ENCODE measurements around the gene CENPN.

CENPN gene

GRCh38 chr16:81006813-81007695 is at the start of gene CENPN, which contains the start of gene CMC2:
CENPN (plus strand) TSS chr16:81007214; CDS start chr16:81011940, 4,726 bp downstream.
CMC2 (minus strand) TSS chr16:81006885; CDS start chr16:80997394, 9,491 bp downstream.
- Histone ChIP-seq H3K9ac (ENCODE audit: low read length) (peak within 1 kb of the TSS; percentile 95), H3K27ac (ENCODE audit: low read depth, low read length) (peak within 1 kb of the TSS; percentile 92), H3K27me3 (ENCODE audit: low read length) (no peaks in the 10 kb centered on the region), H2AFZ (ENCODE audit: low read depth, low read length, severe bottlenecking) (peak within 1 kb of the TSS; percentile 86), H4K20me1 (ENCODE audit: low read depth, low read length) (peaks cover 31% of the 10 kb centered on the region), H3F3A (ENCODE audit: insufficient read depth) (peaks cover 10% of the 10 kb centered on the region; the same call in 1 of the 2 replicates), H3K4me2 (ENCODE audit: low read depth, low read length, poor library complexity, severe bottlenecking) (peak within 1 kb of the TSS; percentile 85), H3K9me3 (ENCODE audit: insufficient read depth, low read length) (no peaks in the 10 kb centered on the region), H3K9me2 (replicated peaks; ENCODE audit: insufficient read depth, low read length) (no peaks in the 10 kb centered on the region), H3K36me3 (ENCODE audit: low read length) (peaks cover 6% of the 10 kb centered on the region; the same call in 1 of the 2 replicates), H3K79me2 (ENCODE audit: insufficient read depth, low read length) (peaks cover 90% of the 10 kb centered on the region), H3K4me3 (ENCODE audit: insufficient read depth, low read length, poor library complexity, severe bottlenecking) (peak within 1 kb of the TSS; percentile 75)
- TF ChIP-seq EZH2phosphoT487 (conservative IDR thresholded peaks at IDR 0.05; ENCODE audit: low read length) (no peak), CTCF (IDR thresholded peaks at IDR 0.05; ENCODE audit: insufficient read depth, low read length, poor library complexity, severe bottlenecking) (no peak)

GRCh38 chr16:80958284-80958683 is 48.7 kb upstream of the CENPN start:
- Histone ChIP-seq H3K9me3 (ENCODE audit: insufficient read depth, low read length) (peaks cover 11% of the 10 kb centered on the region; the same call in 1 of the 2 replicates), H3K79me2 (ENCODE audit: insufficient read depth, low read length) (no peaks in the 10 kb centered on the region), H3K4me2 (ENCODE audit: low read depth, low read length, poor library complexity, severe bottlenecking) (no peak overlapping the region), H3F3A (ENCODE audit: insufficient read depth) (no peaks in the 10 kb centered on the region), H3K9ac (ENCODE audit: low read length) (no peak overlapping the region), H3K4me3 (ENCODE audit: insufficient read depth, low read length, poor library complexity, severe bottlenecking) (no peak overlapping the region), H3K27ac (ENCODE audit: low read depth, low read length) (no peak overlapping the region), H3K27me3 (ENCODE audit: low read length) (no peaks in the 10 kb centered on the region), H3K9me2 (replicated peaks; ENCODE audit: insufficient read depth, low read length) (no peaks in the 10 kb centered on the region), H2AFZ (ENCODE audit: low read depth, low read length, severe bottlenecking) (no peak overlapping the region), H4K20me1 (ENCODE audit: low read depth, low read length) (no peaks in the 10 kb centered on the region), H3K36me3 (ENCODE audit: low read length) (peaks cover 3% of the 10 kb centered on the region; the same call in 1 of the 2 replicates)
- TF ChIP-seq EZH2phosphoT487 (conservative IDR thresholded peaks at IDR 0.05; ENCODE audit: low read length) (no peak), CTCF (IDR thresholded peaks at IDR 0.05; ENCODE audit: insufficient read depth, low read length, poor library complexity, severe bottlenecking) (no peak)

- Histone ChIP-seq H3K9me2 (replicated peaks; ENCODE audit: insufficient read depth, low read length) (no peaks in the 10 kb centered on the region), H3K36me3 (ENCODE audit: low read length) (peaks cover 3% of the 10 kb centered on the region; the same call in 1 of the 2 replicates), H3K27ac (ENCODE audit: low read depth, low read length) (no peak overlapping the region), H3K4me3 (ENCODE audit: insufficient read depth, low read length, poor library complexity, severe bottlenecking) (no peak overlapping the region), H3K9me3 (ENCODE audit: insufficient read depth, low read length) (peaks cover 10% of the 10 kb centered on the region; the same call in 1 of the 2 replicates), H4K20me1 (ENCODE audit: low read depth, low read length) (no peaks in the 10 kb centered on the region), H3K27me3 (ENCODE audit: low read length) (no peaks in the 10 kb centered on the region), H3F3A (ENCODE audit: insufficient read depth) (no peaks in the 10 kb centered on the region), H2AFZ (ENCODE audit: low read depth, low read length, severe bottlenecking) (no peak overlapping the region), H3K9ac (ENCODE audit: low read length) (no peak overlapping the region), H3K79me2 (ENCODE audit: insufficient read depth, low read length) (no peaks in the 10 kb centered on the region), H3K4me2 (ENCODE audit: low read depth, low read length, poor library complexity, severe bottlenecking) (no peak overlapping the region)
- TF ChIP-seq EZH2phosphoT487 (conservative IDR thresholded peaks at IDR 0.05; ENCODE audit: low read length) (no peak), CTCF (IDR thresholded peaks at IDR 0.05; ENCODE audit: insufficient read depth, low read length, poor library complexity, severe bottlenecking) (no peak)
Measured at GRCh38 chr16:80962879-80963278, 44.1 kb upstream of the CENPN start.

All from SU-DHL-6 (cell line).